Measurements from ENCODE around the gene SCRN3.
"Not testable (repeated sequence)": the region's sequence is repeated elsewhere in the genome, so short reads cannot be mapped to it uniquely, and the experiment has no call there.

SCRN3 gene

GRCh38 chr2:174395284-174395968 lies at the start of gene SCRN3:
Gene SCRN3, plus strand, starts transcription at chr2:174395730. Its CDS starts 2,554 bp downstream, at chr2:174398284.
- DNase-seq: peak; percentile 83
- in situ Hi-C loops (cut with MboI; ENCODE audit: low pct_unique_long_range_greater_than_20kb, low sequenced_read_pairs): no loop called here

GRCh38 chr2:174350018-174350417 lies 45.5 kb upstream of the SCRN3 start:
- DNase-seq: peak; percentile 37
- in situ Hi-C loops (cut with MboI; ENCODE audit: low pct_unique_long_range_greater_than_20kb, low sequenced_read_pairs): loop anchor here (10.0 kb wide), 1 partner anchor 945 kb away; no protein-coding TSS in a partner anchor

- DNase-seq: no peak
- in situ Hi-C loops (cut with MboI; ENCODE audit: low pct_unique_long_range_greater_than_20kb, low sequenced_read_pairs): loop anchor here (10.0 kb wide), 1 partner anchor 946 kb away; no protein-coding TSS in a partner anchor
Measured at GRCh38 chr2:174350593-174351181, 44.8 kb upstream of the SCRN3 start.

GRCh38 chr2:174353004-174353403 lies 42.5 kb upstream of the SCRN3 start:
- DNase-seq: no peak
- in situ Hi-C loops (cut with MboI; ENCODE audit: low pct_unique_long_range_greater_than_20kb, low sequenced_read_pairs): loop anchor here (10.0 kb wide), 1 partner anchor 948 kb away; no protein-coding TSS in a partner anchor

GRCh38 chr2:174356347-174356746 lies 39.2 kb upstream of the SCRN3 start:
- no peak for DNase-seq
- in situ Hi-C loops (cut with MboI; ENCODE audit: low pct_unique_long_range_greater_than_20kb, low sequenced_read_pairs): loop anchor here (10.0 kb wide), 1 partner anchor 952 kb away; no protein-coding TSS in a partner anchor

- DNase-seq: not testable (repeated sequence)
- in situ Hi-C loops (cut with MboI; ENCODE audit: low pct_unique_long_range_greater_than_20kb, low sequenced_read_pairs): loop anchor here (10.0 kb wide), 1 partner anchor 955 kb away; no protein-coding TSS in a partner anchor
Measured at GRCh38 chr2:174359663-174360062, 35.9 kb upstream of the SCRN3 start.

- in situ Hi-C loops (cut with MboI; ENCODE audit: low pct_unique_long_range_greater_than_20kb, low sequenced_read_pairs): no loop called here
- DNase-seq: no peak
Measured at GRCh38 chr2:174362949-174363348, 32.6 kb upstream of the SCRN3 start.

- in situ Hi-C loops (cut with MboI; ENCODE audit: low pct_unique_long_range_greater_than_20kb, low sequenced_read_pairs); DNase-seq: not testable (repeated sequence)
Measured at GRCh38 chr2:174363492-174364225, 31.9 kb upstream of the SCRN3 start.

GRCh38 chr2:174364628-174365027 lies 30.9 kb upstream of the SCRN3 start:
- no peak for DNase-seq
- in situ Hi-C loops (cut with MboI; ENCODE audit: low pct_unique_long_range_greater_than_20kb, low sequenced_read_pairs): no loop called here

GRCh38 chr2:174365571-174365970 lies 30.0 kb upstream of the SCRN3 start:
- in situ Hi-C loops (cut with MboI; ENCODE audit: low pct_unique_long_range_greater_than_20kb, low sequenced_read_pairs): no loop called here
- no peak for DNase-seq

GRCh38 chr2:174368691-174369090 lies 26.8 kb upstream of the SCRN3 start:
- no peak for DNase-seq
- in situ Hi-C loops (cut with MboI; ENCODE audit: low pct_unique_long_range_greater_than_20kb, low sequenced_read_pairs): no loop called here

- in situ Hi-C loops (cut with MboI; ENCODE audit: low pct_unique_long_range_greater_than_20kb, low sequenced_read_pairs): no loop called here
Measured at GRCh38 chr2:174376967-174377366, 18.6 kb upstream of the SCRN3 start.

GRCh38 chr2:174383796-174384195 lies 11.7 kb upstream of the SCRN3 start:
- DNase-seq: peak; percentile 42
- in situ Hi-C loops (cut with MboI; ENCODE audit: low pct_unique_long_range_greater_than_20kb, low sequenced_read_pairs): no loop called here

More at GRCh38 chr2:174376967-174377366, 18.6 kb upstream of the SCRN3 start:
- no peak for DNase-seq

GRCh38 chr2:174385201-174385600 lies 10.3 kb upstream of the SCRN3 start:
- in situ Hi-C loops (cut with MboI; ENCODE audit: low pct_unique_long_range_greater_than_20kb, low sequenced_read_pairs): no loop called here
- no peak for DNase-seq

GRCh38 chr2:174388706-174389105 lies 6.8 kb upstream of the SCRN3 start:
- DNase-seq: peak; percentile 12
- in situ Hi-C loops (cut with MboI; ENCODE audit: low pct_unique_long_range_greater_than_20kb, low sequenced_read_pairs): not testable (repeated sequence)

- DNase-seq: no peak
- in situ Hi-C loops (cut with MboI; ENCODE audit: low pct_unique_long_range_greater_than_20kb, low sequenced_read_pairs): no loop called here
Measured at GRCh38 chr2:174389542-174389941, 6.0 kb upstream of the SCRN3 start.

GRCh38 chr2:174390303-174390702 lies 5.2 kb upstream of the SCRN3 start:
- in situ Hi-C loops (cut with MboI; ENCODE audit: low pct_unique_long_range_greater_than_20kb, low sequenced_read_pairs); DNase-seq: not testable (repeated sequence)

- in situ Hi-C loops (cut with MboI; ENCODE audit: low pct_unique_long_range_greater_than_20kb, low sequenced_read_pairs): no loop called here
- DNase-seq: no peak
Measured at GRCh38 chr2:174392706-174393105, 2.8 kb upstream of the SCRN3 start.

- DNase-seq: no peak
- in situ Hi-C loops (cut with MboI; ENCODE audit: low pct_unique_long_range_greater_than_20kb, low sequenced_read_pairs): no loop called here
Measured at GRCh38 chr2:174395969-174396630, 570 bp downstream of the SCRN3 start.

All from KBM-7 (cell line).